HG02943 (cell line): Measurements from ENCODE around the gene NR2C1.

Experiments
- ATAC-seq: cut with Tn5 transposase; IDR thresholded peaks from one replicate; pipeline ENCODE4 v1.9.1; 2021; ENCODE audit warnings: mild to moderate bottlenecking, low read depth, moderate library complexity; ENCODE audit not compliant: unreplicated experiment

NR2C1 gene

DNA sequence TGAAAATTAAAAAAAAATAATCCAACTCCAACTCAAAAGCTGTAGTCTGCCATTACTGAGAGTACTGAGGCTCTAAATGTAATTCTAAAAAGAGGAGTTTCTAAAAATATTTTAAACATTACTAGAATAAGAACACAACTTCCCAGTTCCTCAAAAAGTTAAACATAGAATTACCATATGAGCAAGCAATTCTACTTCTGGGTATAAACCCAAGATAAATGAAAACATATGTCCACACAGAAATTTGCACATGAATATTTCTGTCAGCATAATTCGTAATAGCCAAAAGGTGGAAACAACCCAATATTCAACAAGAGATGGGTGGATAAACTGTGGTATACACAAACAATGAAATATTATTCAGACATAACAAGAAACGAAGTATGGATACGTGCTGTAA, 15.0 kb upstream of the NR2C1 start:
- ATAC-seq: no peak

DNA sequence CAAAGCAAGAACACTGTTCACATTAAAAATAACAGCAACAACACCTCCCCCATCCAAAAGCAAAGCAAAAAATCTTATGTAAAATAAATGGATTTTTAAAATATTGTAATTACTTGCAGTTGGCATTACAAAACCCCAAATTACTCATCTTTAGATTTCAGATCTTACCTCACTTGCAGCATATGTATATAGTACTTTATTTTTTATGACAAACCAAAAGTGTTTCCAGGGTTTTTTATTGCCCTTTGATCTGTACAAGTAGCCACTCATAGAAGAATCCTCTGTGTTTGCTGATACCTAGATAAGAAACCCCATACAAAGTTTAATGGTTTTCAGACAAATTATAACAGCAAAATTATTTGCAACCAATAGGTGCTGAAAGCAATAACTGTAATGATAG, 12.2 kb upstream of the NR2C1 start:
- ATAC-seq: no peak

DNA sequence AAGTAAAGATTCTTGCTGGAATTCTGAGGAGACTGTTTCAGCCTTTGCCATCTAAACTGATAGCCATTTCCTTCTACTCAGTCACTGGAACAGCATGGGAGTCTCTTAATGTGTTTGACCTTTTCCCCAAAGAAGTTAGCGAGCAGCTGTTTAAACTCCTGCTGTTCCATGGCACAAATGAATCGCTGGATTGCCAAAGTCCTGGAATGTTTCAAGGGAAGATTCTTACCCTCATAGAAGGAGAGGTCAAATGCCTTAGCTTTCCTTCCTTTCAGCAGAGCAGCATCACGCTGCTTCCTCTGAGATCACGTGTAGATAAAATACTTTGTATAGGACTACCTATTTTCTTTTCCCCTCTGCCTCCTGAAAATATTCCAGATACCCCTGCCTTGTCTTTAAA, 10.5 kb upstream of the NR2C1 start:
- ATAC-seq: no peak

DNA sequence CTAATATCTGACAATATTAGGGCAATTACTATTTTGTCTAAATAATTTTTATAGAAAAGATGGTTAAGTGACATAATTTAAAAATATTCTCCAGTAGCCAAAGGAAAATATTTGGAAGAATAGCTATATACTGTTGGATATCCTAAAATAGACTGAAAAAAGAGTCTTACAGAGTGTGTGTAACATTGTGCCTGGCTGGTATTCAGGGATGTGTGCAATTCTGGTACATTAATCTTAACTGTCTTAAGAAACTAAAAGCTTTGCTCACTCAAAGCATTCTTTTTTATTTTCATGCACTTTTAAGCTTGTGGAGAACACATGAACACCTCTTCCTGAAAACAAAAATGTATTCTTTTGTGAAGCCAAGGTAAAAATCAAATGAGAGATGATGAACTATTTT, 10.1 kb upstream of the NR2C1 start:
- no peak for ATAC-seq

- no peak for ATAC-seq
Observed at GRCh38 chr12:95077341-95077740, 3.9 kb upstream of the NR2C1 start.

- no peak for ATAC-seq
Observed at GRCh38 chr12:95074766-95075165, 1.3 kb upstream of the NR2C1 start.

- no peak for ATAC-seq
Observed at GRCh38 chr12:95073698-95074520, 491 bp upstream of the NR2C1 start.

DNA sequence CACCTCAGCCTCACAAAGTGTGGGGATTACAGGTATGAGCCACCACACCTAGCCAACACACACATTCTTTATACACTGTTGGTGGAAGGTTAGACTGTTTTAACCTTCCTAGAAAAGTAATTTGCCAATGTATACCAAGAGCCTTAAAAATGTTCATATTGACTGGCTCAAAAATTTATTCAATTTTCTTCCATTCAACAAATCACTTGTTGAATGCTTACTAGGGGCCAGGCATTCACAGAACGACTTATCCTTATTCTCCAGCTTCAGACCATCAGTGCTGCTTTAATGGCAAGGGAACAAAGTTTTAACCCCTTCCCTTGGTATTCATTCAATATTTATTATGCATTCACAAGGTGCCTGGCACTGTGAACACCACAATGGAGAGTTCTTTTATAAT, 3.0 kb downstream of the NR2C1 start:
- no peak for ATAC-seq

- ATAC-seq: no peak
Observed at GRCh38 chr12:95066091-95066855, 7.1 kb downstream of the NR2C1 start.

GRCh38 chr12:95060951-95061350, 12.5 kb downstream of the NR2C1 start:
- ATAC-seq: no peak

- ATAC-seq: no peak
Observed at GRCh38 chr12:95059984-95060383, 13.4 kb downstream of the NR2C1 start.

- ATAC-seq: no peak
Observed at GRCh38 chr12:95057424-95057823, 16.0 kb downstream of the NR2C1 start.

DNA sequence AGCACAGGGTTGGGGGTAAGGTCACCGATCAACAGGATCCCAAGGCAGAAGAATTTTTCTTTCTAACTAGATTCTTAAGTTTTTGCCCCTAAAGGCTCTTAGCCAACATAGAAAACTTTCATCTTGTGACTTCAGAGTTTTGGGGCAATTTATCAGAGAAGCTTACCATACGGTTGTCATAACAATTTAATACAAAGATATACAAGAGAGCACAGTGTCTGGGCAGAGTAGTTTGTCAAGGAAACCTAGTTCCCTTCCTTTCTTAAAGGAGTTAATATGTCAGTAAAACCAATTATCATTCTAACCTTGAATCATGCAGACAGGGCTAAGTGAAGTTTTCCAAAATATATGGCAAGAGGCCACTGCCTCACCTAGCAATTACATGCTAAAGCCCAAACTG, 18.4 kb downstream of the NR2C1 start:
- ATAC-seq: no peak

- ATAC-seq: no peak
Observed at GRCh38 chr12:95054206-95054605, 19.2 kb downstream of the NR2C1 start.

- ATAC-seq: no peak
Observed at GRCh38 chr12:95051241-95051640, 22.2 kb downstream of the NR2C1 start.

- ATAC-seq: no peak
Observed at GRCh38 chr12:95037906-95038305, 35.5 kb downstream of the NR2C1 start.

DNA sequence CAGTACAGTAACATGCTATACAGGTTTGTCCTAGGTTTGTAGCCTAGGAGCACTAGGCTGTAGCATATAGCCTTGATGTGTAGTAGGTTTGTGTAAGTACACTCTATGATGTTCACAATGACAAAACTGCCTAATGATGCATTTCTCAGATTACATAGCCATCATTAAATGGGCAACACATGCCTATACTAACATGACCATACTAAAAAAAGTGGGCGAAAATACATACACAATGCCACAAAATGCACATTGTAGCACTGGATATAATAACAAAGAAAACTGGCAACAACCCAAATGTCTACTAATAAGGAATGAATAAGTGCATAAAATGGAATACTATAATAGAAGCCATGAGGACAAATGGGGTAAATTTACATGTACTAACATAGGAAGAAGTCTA, 38.7 kb downstream of the NR2C1 start:
- ATAC-seq: no peak

- ATAC-seq: no peak
Observed at GRCh38 chr12:95022477-95022876, 50.9 kb downstream of the NR2C1 start.

DNA sequence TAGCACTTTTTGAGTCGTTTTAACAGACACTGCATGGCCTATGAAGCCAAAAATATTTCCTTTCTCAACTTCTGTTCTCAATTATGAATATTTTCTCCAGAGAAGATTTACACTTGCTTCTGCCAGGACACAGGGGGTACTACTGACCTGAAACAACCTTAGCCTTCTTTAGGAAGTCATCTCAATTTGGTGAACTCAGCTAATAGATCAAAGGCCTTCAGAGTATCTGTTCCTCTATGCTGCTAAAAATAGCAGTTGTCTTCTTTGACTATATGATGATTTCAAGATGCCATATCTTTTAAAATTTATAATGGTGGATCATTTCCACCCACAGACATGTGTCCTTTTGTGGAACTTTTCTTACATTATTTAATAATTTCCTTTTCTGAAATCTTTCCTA, 55.9 kb downstream of the NR2C1 start:
- ATAC-seq: no peak

GRCh38 chr12:95016120-95016519, 57.3 kb downstream of the NR2C1 start:
- no peak for ATAC-seq

DNA sequence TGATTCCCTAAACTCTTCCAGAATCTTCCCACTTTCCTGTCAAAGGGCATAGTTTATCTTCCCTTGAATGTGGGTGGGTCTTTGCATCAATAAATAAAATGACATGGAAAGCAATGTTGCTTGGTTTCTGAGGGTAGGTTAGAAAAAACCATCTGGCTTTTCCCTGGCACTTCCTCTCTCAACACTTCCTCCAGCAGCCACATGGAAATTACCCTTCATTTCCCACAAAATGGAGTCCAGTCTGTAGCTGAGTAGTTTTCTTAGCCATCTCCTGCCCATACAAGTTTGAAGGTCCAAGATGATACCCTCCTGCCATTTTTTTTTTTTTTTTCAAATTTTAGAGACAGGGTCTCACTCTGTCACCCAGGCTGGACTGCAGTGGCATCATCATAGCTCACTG, 58.9 kb downstream of the NR2C1 start:
- ATAC-seq: no peak

- no peak for ATAC-seq
Observed at GRCh38 chr12:95006206-95006605, 67.2 kb downstream of the NR2C1 start.
